Right lobe of liver (tissue), 6 donors: ENCODE data around the gene PPP2R5C. TPM values are rescaled to one million over a fixed set of nuclear protein-coding genes. Genes with fewer than 3 reads are reported as not detected.

ENCODE experiments used
- ATAC-seq, 4 donors: fragments of 200-7000 bp; cut with Tn5 transposase; one replicate each; pipeline ENCODE4 v1.9.1; 2020; ENCODE audit warnings: mild to moderate bottlenecking in 4 of 4, moderate library complexity in 4 of 4
- DNase-seq, 3 donors: peaks; one replicate each; pipeline ENCODE4 v3.0.0-alpha.2; 2020
- H3K27ac ChIP-seq, 3 donors: fragments of 200-600 bp; one replicate each; pipeline ENCODE4 v1.8.0; 2022
- H3K27me3 ChIP-seq, 2 donors: fragments of 200-600 bp; one replicate each; pipeline ENCODE4 v1.8.0; 2022
- H3K36me3 ChIP-seq, 4 donors: fragments of 200-600 bp; sonication (generic) in 1 of 4; one replicate each; pipeline versions ENCODE4 v1.5.1 to v1.8.0; 2017 to 2022; ENCODE audit warnings: control low read depth in 1 of 4
- H3K4me1 ChIP-seq, 4 donors: fragments of 200-600 bp; sonication (generic) in 1 of 4; one replicate each; pipeline versions ENCODE4 v1.5.1 to v1.8.0; 2017 to 2022; ENCODE audit warnings: control low read depth in 1 of 4
- H3K4me3 ChIP-seq, 3 donors: fragments of 200-600 bp; one replicate each; pipeline ENCODE4 v1.8.0; 2022
- H3K9me3 ChIP-seq, 4 donors: fragments of 200-600 bp; sonication (generic) in 1 of 4; one replicate each; pipeline versions ENCODE4 v1.5.1 to v1.8.0; 2017 to 2022; ENCODE audit warnings: control low read depth in 1 of 4
- CTCF ChIP-seq, 4 donors: fragments of 200-600 bp in 3 of 4; fragments of 450-650 bp in 1 of 4; IDR thresholded peaks; one replicate each; pipeline versions ENCODE4 v1.5.1 to v1.8.0; 2016 to 2022; ENCODE audit warnings: antibody characterized with exemption in 4 of 4, mild to moderate bottlenecking in 2 of 4
- POLR2A ChIP-seq: fragments of 450-650 bp; IDR thresholded peaks from one replicate; pipeline ENCODE4 v1.6.1; 2017; ENCODE audit warnings: antibody characterized with exemption, mild to moderate bottlenecking
- WGBS: methylation state at CpG from one replicate; pipeline ENCODE4 v1.1.6; 2018; ENCODE audit warnings: low coverage, low lambda C conversion rate; ENCODE audit not compliant: insufficient coverage; ENCODE audit errors: missing lambda C conversion rate; 5-methylcytosine and 5-hydroxymethylcytosine counted together
- intact Hi-C, 2 donors: fragments of 100-400 bp; cut with DNase I; formaldehyde crosslinking; loops; one replicate each; pipeline versions ENCODE4 v1.11.2 to v1.14.1; 2022
- total RNA-seq, 6 experiments: library from RNA; depleted of rRNA in 2 of 6; stranded (reverse); fragments of >200 nt in 2 of 6; fragmentation: NEBNext Ultra II Directional in 3 of 6; extraction: Animal tissue kit (Norgen Biotek cat#: 25700) in 3 of 6; gene quantifications; one replicate each; pipeline versions ENCODE4 v1.1.0 to v1.2.4, GENCODE V29; 2016 to 2023
- donor health status: DM: no; HTN: yes; CAD: no.
- donor health status: DM: no; HTN: no; CAD: no.
- donor health status: DM: no; HTN: no; CAD: no.
- donor health status: DM: no; HTN: yes; CAD: no.
- donor health status: DM: no; HTN: yes; CAD: no.

The PPP2R5C gene
- total RNA-seq, 6 experiments from 2014 or later = 44.9 to 74.5 (median 55.3) TPM

- H3K4me3 ChIP-seq = no peak overlapping the region
- no peak overlapping the region for H3K27ac ChIP-seq
- peaks cover 0 to 40% (median 5%) of the 10 kb centered on the region in 4 donors for H3K4me1 ChIP-seq
- H3K9me3 ChIP-seq = no peaks in the 10 kb centered on the region
- TF ChIP-seq POLR2A (no peak), CTCF (IDR thresholded peaks at IDR 0.05) (no peak)
- ATAC-seq = no peak
- DNase-seq = no peak
- intact Hi-C loops = no loop called here
- 91% methylated on average over 5 of the region's 11 CpGs for WGBS
- H3K36me3 ChIP-seq = no peaks in the 10 kb centered on the region
- no peaks in the 10 kb centered on the region for H3K27me3 ChIP-seq
Observed at GRCh38 chr14:101812071-101812470, 50.6 kb downstream of the PPP2R5C start.

GRCh38 chr14:101813171-101813759 lies 51.8 kb downstream of the PPP2R5C start:
- Histone ChIP-seq H3K4me1 (peaks cover 0 to 33% (median 5%) of the 10 kb centered on the region in 4 donors), H3K27ac (peak overlapping the region in 1 of 3 donors; percentile 19), H3K36me3 (no peaks in the 10 kb centered on the region), H3K4me3 (no peak overlapping the region), H3K9me3 (no peaks in the 10 kb centered on the region), H3K27me3 (no peaks in the 10 kb centered on the region)
- 78% methylated on average over 3 of the region's 7 CpGs for WGBS
- TF ChIP-seq POLR2A (no peak), CTCF (IDR thresholded peaks at IDR 0.05) (no peak)
- ATAC-seq (no peak), DNase-seq (no peak)
- intact Hi-C loops = no loop called here

GRCh38 chr14:101813833-101814232 lies 52.3 kb downstream of the PPP2R5C start:
- Histone ChIP-seq H3K27me3 (no peaks in the 10 kb centered on the region), H3K4me3 (no peak overlapping the region), H3K9me3 (no peaks in the 10 kb centered on the region), H3K36me3 (no peaks in the 10 kb centered on the region), H3K27ac (peak overlapping the region in 1 of 3 donors; percentile 19), H3K4me1 (peaks cover 0 to 28% (median 4%) of the 10 kb centered on the region in 4 donors)
- DNase-seq = no peak
- no peak for TF ChIP-seq CTCF (IDR thresholded peaks at IDR 0.05)
- intact Hi-C loops = no loop called here
- WGBS = 88% methylated on average over 1 of the region's 1 CpG
- no peak for ATAC-seq

- H3K27me3 ChIP-seq = no peaks in the 10 kb centered on the region
- intact Hi-C loops = no loop called here
- H3K27ac ChIP-seq = no peak overlapping the region
- no peaks in the 10 kb centered on the region for H3K36me3 ChIP-seq
- ATAC-seq (no peak), DNase-seq (no peak)
- H3K4me3 ChIP-seq = no peak overlapping the region
- TF ChIP-seq CTCF (IDR thresholded peaks at IDR 0.05) (no peak), POLR2A (no peak)
- no peaks in the 10 kb centered on the region for H3K9me3 ChIP-seq
- H3K4me1 ChIP-seq = peaks cover 0 to 26% (median 4%) of the 10 kb centered on the region in 4 donors
- WGBS = 70% methylated on average over 5 of the region's 5 CpGs
Observed at GRCh38 chr14:101814934-101815333, 53.4 kb downstream of the PPP2R5C start.

GRCh38 chr14:101815994-101816393 lies 54.5 kb downstream of the PPP2R5C start:
- TF ChIP-seq CTCF (IDR thresholded peaks at IDR 0.05) = no peak
- TF ChIP-seq POLR2A = no peak
- intact Hi-C loops = no loop called here
- H3K4me3 ChIP-seq = no peak overlapping the region
- ATAC-seq (no peak), DNase-seq (no peak)
- 88% methylated on average over 10 of the region's 10 CpGs for WGBS
- H3K36me3 ChIP-seq = no peaks in the 10 kb centered on the region
- H3K9me3 ChIP-seq = no peaks in the 10 kb centered on the region
- peaks cover 0 to 22% (median 3%) of the 10 kb centered on the region in 4 donors for H3K4me1 ChIP-seq
- H3K27me3 ChIP-seq = no peaks in the 10 kb centered on the region
- no peak overlapping the region for H3K27ac ChIP-seq
